NCI-H2081 (cell line): ENCODE results near the gene MIOX.
A peak's percentile ranks its signal among the peaks of the same experiment; 100 is the strongest.

Source experiments
- DNase-seq, 2 experiments: peaks; one replicate each; lab custom pipeline; 2025; lab: John Stamatoyannopoulos, UW

MIOX gene

DNA sequence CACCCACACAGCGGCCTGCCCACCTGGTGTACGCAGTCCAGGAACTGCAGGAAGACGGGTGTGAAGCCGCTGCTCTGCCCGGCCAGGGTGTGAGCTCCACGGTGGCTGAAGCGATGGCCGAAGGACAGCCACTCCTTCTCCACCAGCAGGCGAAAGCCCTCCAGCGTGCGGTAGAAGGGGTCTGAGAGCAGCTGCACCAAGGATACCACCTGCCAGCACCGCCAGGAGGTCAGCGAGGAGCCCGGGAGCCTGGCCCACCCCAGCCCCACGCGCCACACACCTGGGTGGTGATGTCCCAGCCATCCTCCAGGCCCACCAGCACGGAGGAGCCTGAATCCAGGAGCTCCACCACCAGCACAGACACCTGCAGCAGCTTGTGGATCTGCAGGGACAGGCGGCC, 31.5 kb upstream of the MIOX start:
- no peak for DNase-seq

DNA sequence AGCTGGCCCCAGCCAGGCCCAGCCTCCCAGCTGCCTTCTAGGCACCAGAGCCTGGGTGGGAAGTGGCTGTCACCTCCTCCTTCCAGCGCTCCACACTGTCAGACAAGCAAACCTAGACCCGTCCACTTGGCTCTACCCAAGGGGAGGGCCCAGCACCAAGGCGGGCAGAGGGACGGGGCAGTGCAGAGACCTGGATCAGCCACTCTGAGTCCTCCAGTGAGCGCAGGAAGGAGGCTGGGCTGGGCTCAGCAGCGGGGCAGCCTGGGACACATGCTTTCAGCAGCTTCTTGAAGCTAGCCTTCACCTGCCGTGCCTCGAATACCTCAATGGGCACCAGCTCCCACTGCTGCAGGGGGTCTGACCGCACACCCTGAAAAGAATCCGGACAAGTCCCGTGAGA, 30.6 kb upstream of the MIOX start:
- no peak for DNase-seq

DNA sequence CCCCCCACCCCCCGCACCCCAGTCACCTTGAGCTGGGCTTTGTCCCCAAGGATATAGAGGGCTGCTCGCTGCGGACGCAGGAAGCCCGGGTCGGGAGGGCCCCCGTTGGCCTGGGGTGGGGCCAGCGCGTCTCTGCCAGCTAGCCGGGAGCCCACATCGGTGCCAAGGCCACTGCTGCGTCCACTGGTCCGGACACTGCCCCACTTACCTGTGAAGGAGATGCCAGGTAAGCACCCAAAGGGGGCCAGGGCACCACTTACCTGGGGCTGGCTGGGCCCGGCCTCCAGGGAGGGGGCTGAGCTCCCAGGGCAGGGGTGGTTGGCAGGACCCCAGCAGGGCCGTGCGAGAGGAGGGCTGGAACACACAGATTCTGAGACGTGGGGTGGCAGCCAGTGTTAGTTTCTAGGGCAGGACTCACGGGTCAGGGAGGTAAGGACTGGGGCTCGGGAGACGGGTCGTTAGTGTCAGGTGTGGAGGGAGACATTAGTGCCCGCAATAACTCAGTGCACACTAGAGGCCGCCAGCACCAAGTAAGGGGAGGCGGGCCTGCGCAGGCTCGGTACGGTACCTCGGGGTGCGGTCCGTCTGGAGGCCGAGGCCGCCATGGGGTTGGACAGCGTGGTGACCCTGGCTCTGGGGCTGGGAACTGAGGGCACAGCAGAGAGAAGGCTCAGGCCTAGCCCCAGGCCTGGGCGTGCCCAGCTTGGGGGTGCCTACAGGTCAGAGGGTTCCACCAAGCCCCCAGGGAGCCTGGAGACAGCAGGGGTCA, 30.0 kb upstream of the MIOX start:
- no peak for DNase-seq

DNA sequence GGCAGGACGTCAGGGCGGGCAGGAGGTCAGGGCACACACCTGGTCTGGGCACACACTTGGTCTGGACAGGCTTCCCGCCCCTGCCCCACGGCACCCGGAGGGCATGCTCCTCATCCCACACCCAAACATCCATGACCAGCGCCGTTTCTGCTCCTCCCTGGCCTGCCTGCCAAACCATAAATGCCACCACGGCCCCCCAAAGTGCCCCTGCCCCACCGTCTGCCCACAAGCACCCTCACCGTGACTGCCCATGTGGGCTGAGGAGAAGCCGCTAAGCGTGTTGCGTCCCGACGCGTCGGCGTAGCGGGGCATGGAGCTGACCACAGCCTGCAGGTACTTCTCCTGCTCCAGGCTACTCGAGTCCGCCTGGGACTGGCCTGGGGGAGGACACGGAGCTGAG, 27.6 kb upstream of the MIOX start:
- no peak for DNase-seq

DNA sequence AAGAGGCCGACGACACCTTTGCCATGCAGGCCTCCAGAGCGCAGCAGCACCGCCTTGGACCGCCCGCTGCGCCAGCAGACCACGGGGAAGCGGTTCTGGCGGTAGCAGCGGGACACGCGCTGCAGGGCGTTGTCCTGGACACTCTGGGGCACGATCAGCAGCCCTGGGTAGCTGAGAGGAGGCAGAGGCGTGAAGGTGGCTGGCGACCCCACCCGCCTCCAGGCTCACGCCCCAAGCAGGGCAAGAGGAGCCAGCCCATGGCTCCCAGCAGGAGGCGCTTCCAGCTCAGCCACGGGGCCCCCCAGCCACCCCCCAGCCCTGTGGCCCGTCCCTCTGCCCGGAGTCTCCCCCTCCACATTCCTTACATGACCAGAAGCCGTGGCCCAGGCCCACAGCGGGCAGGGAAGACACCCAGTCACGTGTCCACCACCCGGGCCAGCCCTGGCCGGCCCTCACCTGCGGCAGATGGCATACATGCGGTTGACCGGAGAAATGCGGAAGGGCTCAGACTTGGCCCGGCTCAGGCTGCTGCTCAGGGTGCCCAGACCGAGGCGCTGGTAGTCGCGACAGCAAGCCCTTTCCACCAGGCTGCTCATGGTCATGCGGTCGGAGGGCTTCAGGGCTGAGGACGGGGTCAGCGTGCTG, 27.0 kb upstream of the MIOX start:
- no peak for DNase-seq

DNA sequence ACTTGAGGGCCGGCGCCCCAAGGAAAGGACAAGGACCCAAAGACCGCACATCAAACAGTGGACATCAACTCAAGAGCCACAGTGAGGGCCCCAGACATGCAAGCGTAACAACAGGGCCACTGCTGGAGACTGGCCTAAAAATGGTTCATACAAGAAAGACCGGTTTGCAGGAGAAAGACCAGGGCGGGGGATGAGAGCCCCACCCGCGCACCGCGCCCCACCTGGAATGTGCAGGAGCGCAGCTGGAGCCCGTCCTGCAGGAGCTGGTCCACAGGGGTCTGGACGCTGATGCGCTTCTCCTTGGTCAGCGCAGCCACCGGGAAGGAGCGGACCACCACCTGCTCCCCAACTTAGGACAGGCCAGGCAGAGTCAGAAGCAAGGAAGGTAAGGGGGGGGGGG, 25.7 kb upstream of the MIOX start:
- no peak for DNase-seq

DNA sequence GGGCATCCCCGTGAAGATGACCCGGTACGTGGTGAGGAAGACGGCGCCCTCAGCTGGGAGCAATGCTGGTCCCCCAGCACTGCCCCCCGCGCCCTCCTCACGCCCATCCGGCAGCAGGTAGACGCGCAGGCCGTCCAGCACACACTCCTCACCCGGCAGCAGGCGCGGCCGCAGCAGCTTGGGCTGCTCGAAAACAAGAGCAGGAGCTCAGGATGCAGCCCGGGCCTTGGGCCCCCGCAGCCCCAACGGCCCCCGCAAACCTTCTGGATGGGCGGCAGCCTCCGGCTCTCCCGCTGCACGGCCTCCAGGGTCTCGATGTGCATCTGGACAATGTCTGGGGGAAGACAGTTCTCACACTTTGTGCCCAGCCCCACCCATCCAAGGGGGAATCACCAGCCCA, 25.1 kb upstream of the MIOX start:
- no peak for DNase-seq

DNA sequence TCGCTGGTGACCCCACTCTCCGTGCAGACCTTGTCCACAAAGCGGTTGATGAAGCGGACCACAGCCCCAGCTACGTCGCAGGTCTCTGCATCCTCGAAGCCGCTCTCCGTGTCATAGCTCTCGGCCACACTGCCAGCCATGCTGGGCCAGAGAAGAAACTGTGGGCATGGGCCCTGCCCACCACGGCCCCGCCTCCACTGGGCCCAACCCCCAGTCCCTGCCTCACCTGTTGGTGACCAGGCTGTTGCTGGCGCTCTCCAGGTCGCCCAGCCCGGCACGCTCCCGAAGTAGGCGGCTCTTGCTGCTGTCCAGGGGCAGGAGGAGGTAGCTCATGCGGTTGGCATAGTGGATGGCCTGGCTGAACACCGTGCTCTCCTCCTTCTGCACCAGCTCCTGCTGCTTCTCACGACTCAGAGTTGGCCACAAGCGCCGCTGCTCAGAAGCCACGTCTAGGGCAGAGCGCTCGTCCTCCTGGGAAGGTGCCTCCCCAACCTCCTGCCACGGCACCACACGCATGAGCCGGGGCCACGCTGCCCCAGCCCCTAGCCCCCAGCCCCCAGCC, 24.6 kb upstream of the MIOX start:
- DNase-seq, result no peak

DNA sequence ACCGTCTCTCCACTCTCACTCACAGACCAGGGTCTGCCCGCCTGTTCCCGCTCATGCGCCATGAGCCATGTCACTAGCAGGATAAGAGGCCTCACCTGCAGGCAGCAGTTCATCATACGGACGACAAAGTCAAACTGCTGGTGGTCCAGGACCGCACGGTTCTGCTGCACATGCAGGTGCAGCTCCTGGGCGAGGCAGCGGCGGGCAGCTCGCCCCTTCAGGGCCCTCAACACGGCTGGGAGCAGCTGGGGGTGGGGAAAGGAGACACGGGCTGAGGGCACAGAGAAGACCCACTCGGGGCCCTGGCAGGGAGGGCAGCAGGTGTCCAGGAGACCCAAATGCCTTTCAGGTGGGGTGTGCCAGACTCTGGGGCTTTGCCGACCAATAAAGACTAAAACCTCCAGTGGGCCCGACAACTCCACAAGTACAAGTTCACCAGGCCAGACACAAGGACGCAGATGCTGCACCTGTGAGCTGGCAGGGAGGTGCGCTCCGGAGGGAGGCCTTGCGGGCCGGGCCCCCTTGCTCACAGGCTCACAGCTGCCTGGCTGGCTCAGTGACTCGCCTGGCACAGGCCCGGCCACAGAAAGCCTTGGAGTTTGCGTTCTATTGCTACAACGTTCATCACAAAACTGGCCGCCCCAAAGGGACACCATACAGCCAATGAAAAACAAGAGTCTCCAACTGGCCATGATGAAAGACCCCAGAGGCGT, 23.3 kb upstream of the MIOX start:
- DNase-seq, result no peak

DNA sequence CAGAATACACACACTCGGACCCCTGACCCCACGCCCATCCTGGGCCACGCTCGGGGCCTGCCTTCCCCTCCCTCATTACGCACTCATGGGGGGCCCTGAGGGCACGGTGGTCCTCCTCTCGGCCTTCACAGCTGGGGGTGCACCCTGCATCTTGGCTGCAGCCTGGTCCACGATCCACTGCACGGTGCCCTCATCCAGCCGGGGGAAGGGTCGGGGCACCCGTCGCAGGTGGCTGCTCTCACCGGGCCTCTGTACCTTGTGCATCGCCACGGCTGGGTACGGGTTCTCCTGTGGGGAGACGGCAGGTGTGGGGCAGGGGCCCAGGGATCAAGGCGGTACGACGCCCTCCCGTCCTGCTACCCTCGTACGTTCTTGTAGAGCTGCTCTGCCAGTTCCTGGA, 22.2 kb upstream of the MIOX start:
- no peak for DNase-seq

DNA sequence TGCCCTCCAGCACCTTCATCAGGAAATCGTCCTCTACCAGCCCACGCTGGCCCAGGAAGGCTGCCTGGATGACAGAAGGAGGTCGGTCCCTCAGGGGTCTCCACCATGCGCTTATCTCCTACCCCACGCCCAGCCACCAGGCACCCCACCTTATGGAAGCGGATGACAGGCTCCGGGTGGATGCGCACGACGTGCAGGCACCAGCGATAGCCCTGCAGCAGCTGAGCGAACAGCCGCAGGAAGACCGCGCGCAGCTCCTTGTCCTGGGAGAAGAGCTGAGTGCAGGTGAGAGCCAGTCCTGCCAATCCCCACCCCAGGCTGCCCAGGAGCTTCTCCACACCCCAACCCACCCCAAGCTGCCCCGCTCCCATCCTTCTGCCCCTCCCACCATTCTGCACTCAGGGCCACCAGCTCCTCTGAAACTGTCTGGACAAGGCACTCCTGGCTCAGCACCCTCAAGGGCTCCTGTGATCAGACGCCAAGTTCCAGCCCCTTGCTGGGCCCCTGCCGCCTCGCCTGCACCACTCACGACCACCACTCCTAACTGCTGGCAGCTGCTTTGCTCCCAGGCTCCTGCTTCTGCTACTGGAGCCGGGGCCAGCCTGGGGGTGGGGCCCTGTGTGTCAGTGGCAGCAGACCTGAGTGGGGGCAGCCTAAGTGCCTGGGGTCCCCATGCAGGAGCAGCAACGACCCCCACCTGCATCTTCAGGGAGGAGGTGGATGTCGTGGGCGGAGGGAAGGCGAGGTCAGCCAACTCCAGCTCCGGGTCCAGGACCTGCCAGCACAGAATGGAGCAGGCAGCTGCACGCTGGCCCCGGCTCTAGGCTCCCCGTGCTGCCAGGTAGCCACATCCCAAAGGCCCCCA, 21.4 kb upstream of the MIOX start:
- no peak for DNase-seq

DNA sequence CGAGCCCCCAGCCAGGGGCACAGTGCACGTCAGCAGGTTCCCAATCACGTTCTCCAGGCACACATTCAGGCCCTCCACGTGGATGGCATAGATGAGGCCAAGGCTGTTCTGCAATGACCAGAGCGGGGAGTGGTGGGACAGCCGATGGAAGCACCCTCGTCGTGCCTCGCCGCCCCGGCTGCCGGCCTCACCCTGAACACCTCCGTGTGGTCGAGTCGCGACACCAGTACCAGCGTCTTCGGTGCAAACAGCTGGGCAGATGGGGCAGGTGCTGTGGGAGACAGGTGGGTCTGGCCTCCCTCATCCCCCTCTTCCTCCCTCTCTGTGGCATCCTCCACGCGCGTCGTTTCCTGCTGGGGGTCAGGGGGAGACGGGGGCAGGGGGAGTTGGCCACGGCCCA, 19.3 kb upstream of the MIOX start:
- no peak for DNase-seq

DNA sequence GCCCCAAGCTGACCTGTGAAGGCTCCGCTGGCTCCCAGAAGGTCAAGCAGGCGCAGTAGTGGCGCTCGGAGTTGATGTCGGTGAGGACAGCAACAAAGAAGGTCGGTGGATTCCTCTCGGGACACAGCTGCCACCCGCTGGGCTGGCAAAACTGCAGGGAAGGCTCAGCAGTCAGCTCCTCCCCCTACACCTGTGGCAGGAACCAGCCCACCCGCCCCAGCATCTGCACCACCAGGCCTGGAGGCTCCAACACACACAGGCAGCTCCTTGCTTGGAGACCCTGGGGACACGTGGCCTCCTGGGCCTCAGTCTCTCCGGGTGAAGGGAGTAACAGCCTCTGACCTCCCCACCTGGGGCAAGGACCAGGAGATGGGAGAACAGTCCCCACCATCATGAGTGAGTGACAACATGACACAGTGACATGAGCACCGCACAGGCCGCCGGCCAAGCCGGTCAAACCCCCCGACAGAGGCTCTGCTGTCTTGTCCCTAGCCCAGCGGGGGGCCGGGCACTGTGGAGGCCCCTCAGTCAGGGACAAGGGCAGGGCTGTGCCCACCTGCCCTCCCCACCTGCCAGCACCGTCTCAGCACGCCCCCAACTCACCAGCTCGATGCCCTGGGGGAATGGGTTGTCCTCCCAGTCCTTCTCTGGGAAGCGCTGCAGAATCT, 18.8 kb upstream of the MIOX start:
- no peak for DNase-seq

DNA sequence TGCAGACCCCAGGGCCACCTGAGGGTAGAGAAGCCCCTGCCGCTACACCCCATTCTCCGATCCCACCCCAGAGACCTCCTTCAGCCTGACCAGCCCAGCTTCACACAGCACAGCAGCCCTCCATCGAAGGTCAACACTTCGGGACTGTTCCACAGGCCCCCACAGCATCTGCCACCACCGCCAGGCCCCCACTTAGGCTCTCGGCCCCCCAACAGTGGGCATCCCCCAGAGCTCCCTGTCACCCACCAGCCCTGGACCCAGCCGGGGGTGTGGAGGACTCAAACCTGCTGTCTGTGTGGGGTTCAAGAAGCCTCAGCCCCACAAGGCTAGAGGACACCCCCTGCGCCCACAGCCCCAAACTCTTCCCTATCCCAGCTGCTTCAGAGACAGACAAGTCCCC, 18.0 kb upstream of the MIOX start:
- DNase-seq, result no peak

DNA sequence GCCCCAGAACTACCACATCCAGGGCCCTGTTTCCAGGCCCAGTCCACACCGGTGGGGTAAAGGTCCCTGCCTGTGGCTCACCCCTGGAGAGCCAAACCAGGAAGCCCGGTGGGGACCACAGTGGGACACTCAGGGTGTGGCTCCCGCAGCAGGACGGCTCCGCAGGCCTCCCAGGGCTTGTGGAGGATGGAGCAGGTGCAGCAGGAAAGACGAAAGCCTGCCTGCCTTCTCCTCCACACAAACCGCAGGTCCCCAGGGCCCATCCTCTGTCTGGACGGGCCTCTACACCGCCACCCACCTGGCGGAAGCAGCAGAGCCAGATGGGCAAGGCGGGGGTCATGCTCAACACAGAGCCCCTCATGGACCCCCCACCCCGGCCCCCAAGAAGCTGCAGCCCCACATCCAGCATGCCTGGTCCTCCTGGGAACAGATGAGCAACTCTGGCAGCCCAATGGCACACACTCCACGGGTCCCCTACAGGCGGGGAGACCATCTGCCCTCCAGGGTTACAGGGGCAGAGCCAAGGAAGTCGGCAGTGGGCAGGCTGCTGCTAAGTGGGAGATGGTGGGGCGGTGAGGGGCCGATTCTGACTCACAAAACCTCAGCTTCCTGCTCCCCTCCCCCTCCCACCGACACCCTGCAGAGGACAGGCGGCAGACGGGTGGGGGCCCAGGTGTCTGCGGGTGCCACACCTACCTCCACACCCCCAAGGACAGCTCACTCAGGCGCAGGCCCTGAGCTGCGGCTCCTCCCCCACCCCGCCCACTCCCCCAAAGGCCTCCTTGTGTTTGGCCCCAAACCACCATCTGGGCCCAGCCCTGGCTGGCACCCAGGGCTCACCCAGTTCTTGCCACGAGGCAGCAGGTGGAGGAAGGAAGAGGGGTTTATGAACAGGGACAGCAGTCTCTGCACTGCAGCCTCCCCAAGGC, 17.0 kb upstream of the MIOX start:
- peak; percentile 59 for DNase-seq

DNA sequence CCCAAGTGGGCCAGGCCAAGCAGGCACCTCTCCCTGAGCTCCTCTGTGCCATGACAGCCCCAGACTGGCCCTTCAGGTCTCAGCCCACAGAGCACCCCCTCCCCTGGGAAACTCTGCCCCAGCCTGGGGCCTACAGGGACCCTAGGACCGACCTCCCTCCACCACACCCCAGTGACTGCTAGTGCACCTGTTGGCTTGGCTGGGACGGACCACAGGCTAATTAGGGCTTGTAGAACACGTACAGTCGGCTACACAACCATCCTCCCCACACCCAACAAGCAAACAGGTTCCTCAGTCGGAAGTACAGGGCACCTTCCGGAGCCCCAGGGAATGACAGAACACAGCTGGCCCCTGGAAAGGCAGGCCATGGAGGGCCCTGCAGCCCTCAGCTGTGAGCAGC, 16.2 kb upstream of the MIOX start:
- DNase-seq, result no peak

DNA sequence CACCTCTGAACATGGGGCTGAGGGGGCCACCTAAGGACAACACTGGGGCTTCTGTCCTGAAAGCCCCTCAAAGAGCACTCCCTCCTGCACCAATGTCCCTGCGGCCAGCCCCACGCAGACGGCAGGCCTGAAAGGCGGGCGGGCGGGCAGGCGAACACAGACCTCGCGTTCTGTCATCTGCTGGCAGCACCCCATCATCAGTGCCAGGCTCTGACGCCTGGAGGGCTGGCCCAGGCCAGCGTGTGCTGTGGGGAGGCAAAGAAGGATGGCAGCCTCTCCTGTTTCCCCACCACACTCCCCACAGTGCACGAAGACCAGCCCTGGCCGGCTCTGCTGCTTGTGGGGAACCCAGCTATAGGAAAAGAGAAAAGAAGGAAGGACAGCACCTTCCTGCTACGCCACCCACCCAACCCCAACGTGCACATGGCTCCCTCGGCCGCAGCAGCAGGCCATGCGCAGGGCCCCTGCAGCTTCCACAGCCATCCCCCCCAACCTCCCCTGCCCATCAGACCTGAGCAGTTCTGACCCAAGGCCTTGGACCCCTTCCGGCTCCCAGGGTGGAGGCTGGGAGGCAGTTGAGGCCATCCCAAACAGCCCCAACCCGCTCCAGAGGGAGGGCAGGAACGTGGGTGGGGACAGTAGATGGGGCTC, 15.3 kb upstream of the MIOX start:
- no peak for DNase-seq

DNA sequence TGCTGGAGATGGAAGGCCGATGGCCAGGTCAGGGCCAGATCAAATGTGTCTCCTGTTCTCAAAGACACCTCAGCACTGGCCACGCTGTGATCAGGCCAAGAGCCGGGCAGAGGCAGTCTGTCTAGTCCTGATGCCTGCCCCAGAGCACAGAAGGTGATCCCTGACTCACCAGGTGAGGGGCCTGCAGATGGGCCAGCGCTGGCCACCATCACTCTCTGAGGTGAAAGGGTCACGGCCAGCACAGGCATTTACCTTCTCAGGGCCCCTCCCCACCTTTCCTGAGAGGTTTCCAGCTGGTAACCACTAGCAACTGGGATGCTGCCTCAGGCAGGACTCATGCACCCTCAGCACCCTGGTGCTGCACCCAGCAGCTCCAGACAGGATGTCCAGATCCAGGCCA, 14.7 kb upstream of the MIOX start:
- no peak for DNase-seq

DNA sequence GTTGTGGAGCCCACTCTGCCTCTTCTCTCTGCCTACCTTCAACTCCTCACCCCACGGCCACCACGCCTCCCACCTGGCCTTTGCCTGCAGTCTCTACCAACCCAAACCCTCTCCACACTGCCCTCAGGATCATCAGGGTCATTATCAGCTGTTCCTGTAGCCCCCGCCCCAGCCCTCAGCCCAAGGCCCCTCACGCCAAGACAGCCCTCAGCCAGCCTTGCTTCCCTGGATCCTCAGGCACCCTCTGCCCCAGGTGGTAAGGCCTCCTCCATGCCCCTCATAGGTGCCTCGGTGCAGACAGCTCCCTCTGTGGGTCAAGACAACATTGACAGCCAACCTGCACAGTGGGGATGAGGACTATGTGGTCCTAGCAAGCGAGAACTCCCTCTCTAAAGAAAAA, 13.6 kb upstream of the MIOX start:
- DNase-seq, result no peak
